Measurements from ENCODE around the gene SPOCK3. TPM values are rescaled to one million over a fixed set of nuclear protein-coding genes. Genes with fewer than 3 reads are reported as not detected.

SPOCK3 gene
- polyA plus RNA-seq, 6 donors from 2014 or later, result not detected

- ATAC-seq (ENCODE audit: low read depth in 2 of 2) (peak in 1 of 2 donors; percentile 37), DNase-seq (no peak)
- no peak overlapping the region for H3K4me3 Mint-ChIP-seq
- peaks cover 0 to 4% (median 0%) of the 10 kb centered on the region in 7 donors for H3K9me3 Mint-ChIP-seq
- no peaks in the 10 kb centered on the region for H3K36me3 Mint-ChIP-seq
- H3K27me3 Mint-ChIP-seq, result peaks cover 0 to 4% (median 0%) of the 10 kb centered on the region in 3 donors
- H3K4me1 Mint-ChIP-seq, result peaks cover 0 to 6% (median 5%) of the 10 kb centered on the region in 3 donors
- no peak overlapping the region for H3K27ac Mint-ChIP-seq
Measured at GRCh38 chr4:167052631-167053091, 181.6 kb downstream of the SPOCK3 start.

GRCh38 chr4:167049257-167049656, 185.0 kb downstream of the SPOCK3 start:
- Mint-ChIP-seq H3K4me3 (no peak overlapping the region), H3K36me3 (no peaks in the 10 kb centered on the region), H3K4me1 (peaks cover 0 to 6% (median 5%) of the 10 kb centered on the region in 3 donors)

GRCh38 chr4:167041524-167041923, 192.8 kb downstream of the SPOCK3 start:
- no peaks in the 10 kb centered on the region for H3K4me1 Mint-ChIP-seq

More at GRCh38 chr4:167049257-167049656, 185.0 kb downstream of the SPOCK3 start:
- no peak overlapping the region for H3K27ac Mint-ChIP-seq
- peaks cover 0 to 4% (median 0%) of the 10 kb centered on the region in 7 donors for H3K9me3 Mint-ChIP-seq
- H3K27me3 Mint-ChIP-seq, result peaks cover 0 to 4% (median 0%) of the 10 kb centered on the region in 3 donors
- no peak for DNase-seq
- no peak for ATAC-seq (ENCODE audit: low read depth in 2 of 2)

GRCh38 chr4:167035390-167035789, 198.9 kb downstream of the SPOCK3 start:
- no peak for DNase-seq
- Mint-ChIP-seq H3K36me3 (no peaks in the 10 kb centered on the region), H3K27ac (no peak overlapping the region), H3K4me1 (no peaks in the 10 kb centered on the region), H3K4me3 (no peak overlapping the region), H3K27me3 (no peaks in the 10 kb centered on the region), H3K9me3 (no peaks in the 10 kb centered on the region)
- no peak for ATAC-seq (ENCODE audit: low read depth in 2 of 2)

More at GRCh38 chr4:167041524-167041923, 192.8 kb downstream of the SPOCK3 start:
- ATAC-seq (ENCODE audit: low read depth in 2 of 2) (no peak), DNase-seq (no peak)
- Mint-ChIP-seq H3K9me3 (no peaks in the 10 kb centered on the region), H3K36me3 (no peaks in the 10 kb centered on the region), H3K27me3 (no peaks in the 10 kb centered on the region), H3K4me3 (no peak overlapping the region), H3K27ac (no peak overlapping the region)

GRCh38 chr4:167034983-167035382, 199.3 kb downstream of the SPOCK3 start:
- H3K36me3 Mint-ChIP-seq, result no peaks in the 10 kb centered on the region
- no peak for ATAC-seq (ENCODE audit: low read depth in 2 of 2)

GRCh38 chr4:167032871-167033270, 201.4 kb downstream of the SPOCK3 start:
- ATAC-seq (ENCODE audit: low read depth in 2 of 2) (no peak), DNase-seq (no peak)
- no peak overlapping the region for H3K27ac Mint-ChIP-seq
- H3K36me3 Mint-ChIP-seq, result no peaks in the 10 kb centered on the region
- no peaks in the 10 kb centered on the region for H3K9me3 Mint-ChIP-seq
- H3K4me3 Mint-ChIP-seq, result no peak overlapping the region
- H3K27me3 Mint-ChIP-seq, result no peaks in the 10 kb centered on the region
- H3K4me1 Mint-ChIP-seq, result no peaks in the 10 kb centered on the region

More at GRCh38 chr4:167034983-167035382, 199.3 kb downstream of the SPOCK3 start:
- no peaks in the 10 kb centered on the region for H3K4me1 Mint-ChIP-seq
- H3K27ac Mint-ChIP-seq, result no peak overlapping the region
- no peak overlapping the region for H3K4me3 Mint-ChIP-seq
- H3K9me3 Mint-ChIP-seq, result no peaks in the 10 kb centered on the region
- no peak for DNase-seq
- H3K27me3 Mint-ChIP-seq, result no peaks in the 10 kb centered on the region

- no peak overlapping the region for H3K27ac Mint-ChIP-seq
- no peak for DNase-seq
- no peak for ATAC-seq (ENCODE audit: low read depth in 2 of 2)
- no peaks in the 10 kb centered on the region for H3K36me3 Mint-ChIP-seq
- H3K4me1 Mint-ChIP-seq, result no peaks in the 10 kb centered on the region
- no peaks in the 10 kb centered on the region for H3K27me3 Mint-ChIP-seq
- H3K9me3 Mint-ChIP-seq, result no peaks in the 10 kb centered on the region
- H3K4me3 Mint-ChIP-seq, result no peak overlapping the region
Measured at GRCh38 chr4:167031534-167032156, 202.6 kb downstream of the SPOCK3 start.

GRCh38 chr4:167028976-167029375, 205.3 kb downstream of the SPOCK3 start:
- H3K36me3 Mint-ChIP-seq, result no peaks in the 10 kb centered on the region
- DNase-seq, result no peak
- no peak overlapping the region for H3K27ac Mint-ChIP-seq
- H3K9me3 Mint-ChIP-seq, result peaks cover 0 to under 1% (median 0%) of the 10 kb centered on the region in 7 donors
- H3K4me1 Mint-ChIP-seq, result no peaks in the 10 kb centered on the region
- no peak overlapping the region for H3K4me3 Mint-ChIP-seq
- no peak for ATAC-seq (ENCODE audit: low read depth in 2 of 2)
- H3K27me3 Mint-ChIP-seq, result no peaks in the 10 kb centered on the region

GRCh38 chr4:167025670-167026069, 208.6 kb downstream of the SPOCK3 start:
- H3K27ac Mint-ChIP-seq, result no peak overlapping the region
- ATAC-seq (ENCODE audit: low read depth in 2 of 2) (no peak), DNase-seq (no peak)
- H3K36me3 Mint-ChIP-seq, result no peaks in the 10 kb centered on the region
- no peaks in the 10 kb centered on the region for H3K4me1 Mint-ChIP-seq
- no peak overlapping the region for H3K4me3 Mint-ChIP-seq
- H3K9me3 Mint-ChIP-seq, result peaks cover 0 to 1% (median 0%) of the 10 kb centered on the region in 7 donors
- no peaks in the 10 kb centered on the region for H3K27me3 Mint-ChIP-seq

GRCh38 chr4:167023364-167023925, 210.8 kb downstream of the SPOCK3 start:
- Mint-ChIP-seq H3K4me3 (no peak overlapping the region), H3K27me3 (no peaks in the 10 kb centered on the region), H3K4me1 (no peaks in the 10 kb centered on the region), H3K9me3 (peaks cover 0 to 1% (median 0%) of the 10 kb centered on the region in 7 donors), H3K27ac (no peak overlapping the region), H3K36me3 (no peaks in the 10 kb centered on the region)
- no peak for ATAC-seq (ENCODE audit: low read depth in 2 of 2)
- DNase-seq, result no peak

GRCh38 chr4:167021545-167022155, 212.6 kb downstream of the SPOCK3 start:
- Mint-ChIP-seq H3K27me3 (no peaks in the 10 kb centered on the region), H3K36me3 (no peaks in the 10 kb centered on the region), H3K4me3 (no peak overlapping the region), H3K27ac (no peak overlapping the region), H3K9me3 (peaks cover 0 to 1% (median 0%) of the 10 kb centered on the region in 7 donors), H3K4me1 (no peaks in the 10 kb centered on the region)
- ATAC-seq (ENCODE audit: low read depth in 2 of 2) (peak in 1 of 2 donors; percentile 45), DNase-seq (peak; percentile 27)

- Mint-ChIP-seq H3K9me3 (peaks cover 0 to 1% (median 0%) of the 10 kb centered on the region in 7 donors), H3K36me3 (no peaks in the 10 kb centered on the region), H3K27me3 (no peaks in the 10 kb centered on the region), H3K27ac (no peak overlapping the region), H3K4me3 (no peak overlapping the region), H3K4me1 (no peaks in the 10 kb centered on the region)
- no peak for DNase-seq
- no peak for ATAC-seq (ENCODE audit: low read depth in 2 of 2)
Measured at GRCh38 chr4:167020410-167020809, 213.9 kb downstream of the SPOCK3 start.

GRCh38 chr4:167014944-167015343, 219.3 kb downstream of the SPOCK3 start:
- Mint-ChIP-seq H3K36me3 (no peaks in the 10 kb centered on the region), H3K4me1 (no peaks in the 10 kb centered on the region), H3K4me3 (no peak overlapping the region), H3K27ac (no peak overlapping the region), H3K27me3 (no peaks in the 10 kb centered on the region), H3K9me3 (peaks cover 0 to 2% (median 0%) of the 10 kb centered on the region in 7 donors)
- no peak for ATAC-seq (ENCODE audit: low read depth in 2 of 2)
- no peak for DNase-seq

GRCh38 chr4:167003326-167003725, 231.0 kb downstream of the SPOCK3 start:
- H3K4me1 Mint-ChIP-seq, result no peaks in the 10 kb centered on the region
- no peak for ATAC-seq (ENCODE audit: low read depth in 2 of 2)
- no peak for DNase-seq
- peaks cover 0 to 6% (median 0%) of the 10 kb centered on the region in 7 donors for H3K9me3 Mint-ChIP-seq
- no peaks in the 10 kb centered on the region for H3K36me3 Mint-ChIP-seq
- H3K27ac Mint-ChIP-seq, result no peak overlapping the region
- H3K27me3 Mint-ChIP-seq, result no peaks in the 10 kb centered on the region
- no peak overlapping the region for H3K4me3 Mint-ChIP-seq

All from naive B cell (primary cell).